HG03439 (cell line): ENCODE data around the gene ST6GALNAC6.
A peak's percentile ranks its signal among the peaks of the same experiment; 100 is the strongest.

Experiments
- ATAC-seq: cut with Tn5 transposase; IDR thresholded peaks from one replicate; pipeline ENCODE4 v1.9.1; 2021; ENCODE audit warnings: mild to moderate bottlenecking, moderate library complexity; ENCODE audit not compliant: unreplicated experiment

Gene ST6GALNAC6, protein sequence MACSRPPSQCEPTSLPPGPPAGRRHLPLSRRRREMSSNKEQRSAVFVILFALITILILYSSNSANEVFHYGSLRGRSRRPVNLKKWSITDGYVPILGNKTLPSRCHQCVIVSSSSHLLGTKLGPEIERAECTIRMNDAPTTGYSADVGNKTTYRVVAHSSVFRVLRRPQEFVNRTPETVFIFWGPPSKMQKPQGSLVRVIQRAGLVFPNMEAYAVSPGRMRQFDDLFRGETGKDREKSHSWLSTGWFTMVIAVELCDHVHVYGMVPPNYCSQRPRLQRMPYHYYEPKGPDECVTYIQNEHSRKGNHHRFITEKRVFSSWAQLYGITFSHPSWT

GRCh38 chr9:127899128-127899943 lies at the start of gene ST6GALNAC6:
Gene ST6GALNAC6 (minus strand): TSS chr9:127899603. CDS start chr9:127897981, 1,622 bp downstream.
- peak; percentile 41 for ATAC-seq

DNA sequence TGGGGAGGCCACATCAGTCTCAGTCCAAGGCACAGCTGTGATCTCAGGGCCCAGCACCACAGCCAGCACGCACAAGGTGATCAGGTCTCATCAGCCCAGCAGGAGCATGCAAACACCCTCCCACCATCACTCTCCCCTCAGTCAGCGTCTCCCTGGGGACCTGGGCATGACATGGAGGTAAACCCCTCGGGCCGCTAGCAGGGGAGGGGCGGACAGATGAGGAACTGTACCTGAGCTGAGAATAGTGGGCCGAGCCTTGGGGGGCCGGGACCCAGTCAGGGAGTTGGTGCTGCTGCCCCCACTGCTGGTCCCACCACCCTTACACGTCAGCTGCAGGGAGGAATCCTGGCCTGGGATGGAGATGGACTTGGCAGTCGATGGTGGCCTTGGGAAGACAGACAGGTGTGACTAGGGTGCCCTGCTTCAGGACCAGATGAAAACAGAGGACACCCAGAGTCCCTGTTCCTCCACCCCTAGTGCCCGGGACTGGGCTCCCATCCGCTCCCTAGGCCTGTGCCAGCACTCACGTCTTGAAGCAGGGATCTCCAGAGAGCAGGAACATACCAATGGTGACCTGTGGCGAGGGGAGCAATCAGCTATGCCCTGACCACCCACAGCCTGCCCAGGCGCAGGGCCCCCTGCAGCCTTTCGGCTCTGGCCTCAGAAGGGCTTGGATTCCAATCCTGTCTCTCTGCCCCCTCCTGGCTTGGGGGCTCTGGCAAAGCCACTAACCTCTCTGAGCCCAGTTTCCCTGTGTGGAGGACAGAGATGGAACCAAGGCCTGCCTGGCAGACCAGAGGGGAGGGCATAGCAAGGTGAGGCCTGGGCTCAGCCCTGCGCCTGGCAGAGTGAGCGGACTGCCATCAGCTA lies 48.7 kb upstream of the ST6GALNAC6 start:
- no peak for ATAC-seq

- ATAC-seq, result no peak
These were observed 47.3 kb upstream of the ST6GALNAC6 start for GRCh38 chr9:127946728-127947127.

DNA sequence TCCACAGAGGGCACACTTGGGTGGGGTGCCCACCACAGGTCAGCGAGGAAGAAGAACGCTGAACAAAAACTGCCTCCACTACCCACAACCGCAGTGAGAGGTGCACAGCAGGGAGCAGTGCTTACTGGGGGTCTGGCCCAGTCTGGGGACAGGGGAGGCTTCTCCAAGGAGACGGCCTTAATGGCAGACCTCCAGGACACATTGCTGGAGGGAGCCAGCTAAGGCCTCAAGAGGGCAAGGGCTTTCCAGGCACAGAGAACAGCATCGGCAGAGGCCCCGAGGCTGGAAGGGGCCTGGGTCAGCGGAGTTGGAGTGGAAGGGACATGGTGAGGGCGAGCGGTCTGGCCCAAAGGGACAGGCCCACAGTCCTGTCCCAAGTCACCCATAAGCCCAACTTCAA lies 46.5 kb upstream of the ST6GALNAC6 start:
- ATAC-seq, result no peak

GRCh38 chr9:127945338-127945737 lies 45.9 kb upstream of the ST6GALNAC6 start:
- ATAC-seq, result no peak

- no peak for ATAC-seq
These were observed 45.3 kb upstream of the ST6GALNAC6 start for GRCh38 chr9:127944586-127945218.

- ATAC-seq, result peak; percentile 40
These were observed 44.3 kb upstream of the ST6GALNAC6 start for GRCh38 chr9:127943731-127944144.

- ATAC-seq, result peak; percentile 4
These were observed 43.7 kb upstream of the ST6GALNAC6 start for GRCh38 chr9:127943011-127943662.

DNA sequence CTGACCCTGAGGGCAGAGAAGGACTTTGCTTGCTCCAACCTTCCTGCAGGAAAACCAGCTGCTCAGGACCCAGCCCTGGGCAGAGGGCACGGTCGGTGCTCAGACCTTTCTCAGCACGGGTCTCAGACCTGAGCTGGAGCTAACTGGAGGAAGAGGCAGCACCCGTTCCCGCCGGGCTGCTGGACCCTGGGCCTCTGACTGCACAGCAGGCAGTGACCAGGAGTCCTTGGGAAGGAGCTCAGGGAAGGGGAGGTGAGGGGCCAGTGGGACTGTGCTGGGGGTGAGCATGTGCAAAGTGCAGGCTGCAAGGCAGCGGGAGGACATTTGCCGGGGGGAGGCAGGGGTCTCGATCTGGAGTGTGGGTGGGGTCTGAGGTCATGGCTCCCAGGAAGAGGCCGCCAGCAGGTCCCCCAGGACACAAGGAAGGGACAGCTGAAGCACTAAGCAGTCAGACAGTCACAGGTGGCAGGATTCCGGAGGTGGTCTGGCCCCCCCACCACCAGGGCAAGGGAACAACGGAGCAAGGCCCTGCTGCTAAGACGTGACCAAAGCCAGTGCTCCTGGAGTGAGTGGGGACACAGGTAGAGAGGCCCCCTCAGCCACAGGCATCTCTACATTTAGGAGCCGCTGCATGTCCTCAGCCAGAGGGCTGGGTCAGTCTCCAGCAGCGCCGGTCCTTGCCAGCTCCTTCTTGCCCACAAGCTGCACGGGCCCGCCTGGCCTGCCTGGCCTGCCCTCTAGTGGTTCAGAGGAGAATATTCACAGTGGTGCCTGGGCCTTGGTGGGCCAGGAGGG lies 43.0 kb upstream of the ST6GALNAC6 start:
- ATAC-seq, result no peak

- ATAC-seq, result no peak
These were observed 42.5 kb upstream of the ST6GALNAC6 start for GRCh38 chr9:127941961-127942215.

GRCh38 chr9:127941062-127941960 lies 41.9 kb upstream of the ST6GALNAC6 start:
- ATAC-seq, result no peak

- ATAC-seq, result no peak
These were observed 41.2 kb upstream of the ST6GALNAC6 start for GRCh38 chr9:127940593-127940992.

GRCh38 chr9:127938298-127938690 lies 38.9 kb upstream of the ST6GALNAC6 start:
- no peak for ATAC-seq

GRCh38 chr9:127937388-127938297 lies 38.2 kb upstream of the ST6GALNAC6 start, which contains the start of gene DPM2:
Gene DPM2 (minus strand): TSS chr9:127937854. CDS start chr9:127937820, 34 bp downstream.
- peak; percentile 66 for ATAC-seq

- no peak for ATAC-seq
These were observed 37.6 kb upstream of the ST6GALNAC6 start for GRCh38 chr9:127937056-127937387.

DNA sequence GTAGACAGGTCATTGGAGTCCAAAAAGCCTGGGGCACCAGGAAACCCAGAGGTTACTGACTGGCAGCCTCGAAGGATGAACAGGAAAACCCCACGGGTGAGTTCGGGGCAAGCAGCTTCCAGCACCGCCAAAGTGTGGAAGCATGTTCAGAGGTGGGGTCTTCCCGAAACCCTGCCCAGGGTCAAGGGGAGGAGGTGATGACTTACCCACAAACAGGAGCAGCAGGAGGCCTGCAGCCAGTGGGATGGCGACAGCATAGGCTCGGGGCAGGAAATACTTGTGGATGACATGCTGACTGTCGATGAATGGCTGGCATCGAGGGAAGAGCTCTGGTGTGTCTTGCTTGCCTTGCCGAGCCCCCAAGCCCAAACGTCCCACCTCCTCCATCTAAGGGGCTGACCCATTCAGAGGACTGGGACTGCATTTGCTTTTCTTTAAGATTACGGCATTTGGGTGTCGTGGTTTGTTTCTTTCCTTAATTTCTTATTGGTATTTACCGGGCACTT lies 37.0 kb upstream of the ST6GALNAC6 start:
- no peak for ATAC-seq

DNA sequence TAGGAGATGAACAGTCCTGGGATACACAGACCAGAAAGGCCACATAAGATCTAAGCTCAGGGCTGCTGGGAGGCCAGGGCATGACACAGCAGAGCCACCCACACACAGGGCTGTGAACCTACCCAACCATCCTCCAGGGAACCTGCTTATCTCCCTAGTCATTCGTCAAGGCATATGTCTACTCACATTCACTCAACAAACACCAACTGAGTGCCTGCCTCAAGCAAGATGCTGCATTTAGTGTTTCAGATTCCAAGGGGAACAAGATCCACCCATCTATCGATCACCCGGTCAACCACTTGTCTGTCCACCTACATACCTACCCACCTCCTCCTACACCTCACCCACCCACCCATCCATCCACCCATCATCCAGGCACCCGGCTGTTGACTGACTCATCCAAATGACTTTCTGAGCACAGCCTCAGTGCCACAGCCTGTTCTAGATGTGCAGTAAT lies 36.4 kb upstream of the ST6GALNAC6 start:
- ATAC-seq, result no peak
